Ascending aorta (tissue), 2 donors: ENCODE results near the gene SARNP. TPM values are rescaled to one million over a fixed set of nuclear protein-coding genes. Genes with fewer than 3 reads are reported as not detected.
A peak's percentile ranks its signal among the peaks of the same experiment; 100 is the strongest.

Experiments
- DNase-seq, 2 donors: peaks; one replicate each; pipeline ENCODE4 v3.0.0-alpha.2; 2019; ENCODE audit warnings: low spot score in 2 of 2
- H3K27ac ChIP-seq, 2 donors: fragments of 200-600 bp; sonication (generic); one replicate each; pipeline ENCODE4 v1.5.1; 2016 to 2017; ENCODE audit warnings: mild to moderate bottlenecking in 1 of 2
- H3K27me3 ChIP-seq: fragments of 200-600 bp; sonication (generic); one replicate; pipeline ENCODE4 v1.5.1; 2017
- H3K36me3 ChIP-seq, 2 donors: fragments of 200-600 bp; sonication (generic); one replicate each; pipeline ENCODE4 v1.5.1; 2016
- H3K4me1 ChIP-seq, 2 donors: fragments of 200-600 bp; sonication (generic); one replicate each; pipeline ENCODE4 v1.5.1; 2016 to 2017; ENCODE audit warnings: mild to moderate bottlenecking in 1 of 2
- H3K4me3 ChIP-seq, 2 donors: fragments of 200-600 bp; sonication (generic); one replicate each; pipeline ENCODE4 v1.5.1; 2016 to 2017; ENCODE audit warnings: mild to moderate bottlenecking in 1 of 2
- H3K9me3 ChIP-seq, 2 donors: fragments of 200-600 bp; sonication (generic); one replicate each; pipeline ENCODE4 v1.5.1; 2016
- CTCF ChIP-seq, 3 experiments: fragments of 200-600 bp in 2 of 3; fragments of 450-650 bp in 1 of 3; sonication (generic) in 2 of 3; IDR thresholded peaks; one replicate each; pipeline ENCODE4 v1.5.1; 2016 to 2019; ENCODE audit warnings: antibody characterized with exemption in 3 of 3, mild to moderate bottlenecking in 1 of 3, moderate library complexity in 1 of 3
- intact Hi-C: fragments of 100-400 bp; cut with DNase I; formaldehyde crosslinking; loops from one replicate; pipeline ENCODE4 v1.15.1; 2023
- total RNA-seq: library from RNA; depleted of rRNA; stranded (reverse); fragments of >200 nt; gene quantifications from one replicate; pipeline ENCODE4 v1.1.0, GENCODE V29; 2016

Gene SARNP
- total RNA-seq, 1 donor from 2014 or later = 13.4 TPM

DNA sequence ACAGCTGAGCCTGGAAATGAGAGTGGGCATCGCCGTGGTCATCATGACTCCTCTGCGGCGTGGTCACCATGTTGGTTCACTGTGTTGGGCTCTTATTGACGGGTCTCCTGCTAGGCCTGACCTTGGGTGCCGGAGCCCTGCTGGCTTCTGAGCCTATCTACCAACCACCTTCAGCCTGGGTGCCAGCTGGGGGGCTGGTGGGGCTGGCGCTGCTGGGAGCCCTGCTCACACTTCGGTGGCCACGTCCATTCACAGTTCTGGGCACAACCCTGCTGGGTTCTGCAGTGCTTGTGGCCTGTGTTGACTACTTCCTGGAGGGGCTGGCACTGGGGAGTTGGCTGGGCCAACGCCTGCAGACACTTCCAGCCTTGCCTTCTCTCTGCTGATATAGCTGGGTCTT, 15.5 kb upstream of the SARNP start:
- H3K4me3 ChIP-seq = no peak overlapping the region
- TF ChIP-seq CTCF (IDR thresholded peaks at IDR 0.05) = no peak

DNA sequence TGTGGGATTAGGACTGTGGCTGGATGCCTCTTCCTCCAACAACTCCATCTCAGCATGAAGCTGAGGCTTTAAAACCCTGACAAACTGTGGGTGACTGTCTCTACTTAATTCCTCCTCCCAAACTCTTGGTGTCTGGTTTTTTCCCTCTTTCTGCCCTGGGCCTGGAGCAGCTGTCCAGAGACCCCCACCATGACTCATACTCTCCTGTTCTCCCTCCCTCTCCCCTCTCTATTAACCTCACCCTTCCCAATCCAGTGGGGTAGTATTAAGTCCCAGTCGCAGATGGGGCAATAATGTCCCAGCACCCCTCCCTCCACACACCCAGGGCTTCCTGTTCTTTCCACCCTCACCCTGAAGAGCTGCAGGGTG, 13.9 kb upstream of the SARNP start:
- H3K9me3 ChIP-seq = no peaks in the 10 kb centered on the region
- intact Hi-C loops = no loop called here
- peaks cover 2 to 4% of the 10 kb centered on the region in 2 donors for H3K36me3 ChIP-seq
- peaks cover 8 to 26% of the 10 kb centered on the region in 2 donors for H3K4me1 ChIP-seq
- H3K27ac ChIP-seq = peak overlapping the region; percentile 92 to 99
- DNase-seq = no peak
- H3K27me3 ChIP-seq = no peaks in the 10 kb centered on the region
- peak overlapping the region; percentile 75 to 99 for H3K4me3 ChIP-seq
- no peak for TF ChIP-seq CTCF (IDR thresholded peaks at IDR 0.05)

More for the DNA sequence above, 15.5 kb upstream of the SARNP start:
- no peaks in the 10 kb centered on the region for H3K9me3 ChIP-seq
- H3K4me1 ChIP-seq = peaks cover 5 to 15% of the 10 kb centered on the region in 2 donors
- H3K27ac ChIP-seq = peak overlapping the region in 1 of 2 donors; percentile 11
- H3K27me3 ChIP-seq = no peaks in the 10 kb centered on the region
- intact Hi-C loops = no loop called here
- peaks cover 2 to 14% of the 10 kb centered on the region in 2 donors for H3K36me3 ChIP-seq
- DNase-seq = no peak

GRCh38 chr12:55830601-55831446, 13.3 kb upstream of the SARNP start:
- Histone ChIP-seq H3K27me3 (no peaks in the 10 kb centered on the region), H3K4me3 (peak overlapping the region; percentile 75 to 99), H3K9me3 (no peaks in the 10 kb centered on the region), H3K4me1 (peaks cover 8 to 29% of the 10 kb centered on the region in 2 donors), H3K27ac (peak overlapping the region; percentile 92 to 99), H3K36me3 (peaks cover under 1 to 2% of the 10 kb centered on the region in 2 donors)
- no peak for TF ChIP-seq CTCF (IDR thresholded peaks at IDR 0.05)
- DNase-seq = peak in 1 of 2 donors; percentile 89
- intact Hi-C loops = loop anchor here (1.0 kb wide), 1 partner anchor 16 kb away; no protein-coding TSS in a partner anchor

DNA sequence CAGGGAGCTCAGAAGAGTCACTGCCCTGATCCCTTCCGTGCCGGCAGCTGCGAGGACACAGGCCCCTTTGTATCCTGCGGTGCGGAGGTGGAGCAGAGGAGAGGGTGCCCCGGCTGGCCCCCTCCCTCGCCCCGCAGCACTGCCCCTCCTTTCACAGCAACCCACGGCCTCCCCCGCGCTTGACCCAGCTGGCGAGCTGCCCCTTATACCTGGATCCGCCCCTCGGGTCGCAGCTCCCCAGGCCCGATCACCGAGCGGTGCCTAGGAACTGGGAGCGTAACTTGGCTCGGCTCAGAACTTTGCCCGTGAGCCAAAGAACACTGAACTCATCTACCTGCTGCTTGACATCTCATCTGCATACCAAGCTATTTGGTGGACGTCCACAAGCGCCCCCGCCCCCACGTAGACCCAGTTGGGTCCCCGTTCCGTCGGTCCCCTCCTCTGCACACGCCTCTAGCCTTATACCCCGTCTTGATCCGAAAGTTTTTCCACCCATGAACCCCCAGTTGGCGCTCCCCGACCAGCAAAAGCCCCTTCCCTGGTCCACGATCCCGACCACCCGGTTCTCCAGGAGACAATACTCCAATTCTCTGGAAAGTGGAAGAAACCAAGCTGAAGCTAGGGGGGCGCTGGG, 12.6 kb upstream of the SARNP start:
- Histone ChIP-seq H3K36me3 (no peaks in the 10 kb centered on the region), H3K9me3 (no peaks in the 10 kb centered on the region), H3K4me1 (peaks cover 8 to 32% of the 10 kb centered on the region in 2 donors), H3K27ac (peak overlapping the region; percentile 92 to 99), H3K4me3 (peak overlapping the region; percentile 75 to 99), H3K27me3 (no peaks in the 10 kb centered on the region)
- DNase-seq = peak in 1 of 2 donors; percentile 81
- TF ChIP-seq CTCF (IDR thresholded peaks at IDR 0.05) = no peak
- intact Hi-C loops = loop anchor here (1.0 kb wide), 3 partner anchors 12 to 97 kb away; partner anchors contain the start of genes ORMDL2 and PYM1

DNA sequence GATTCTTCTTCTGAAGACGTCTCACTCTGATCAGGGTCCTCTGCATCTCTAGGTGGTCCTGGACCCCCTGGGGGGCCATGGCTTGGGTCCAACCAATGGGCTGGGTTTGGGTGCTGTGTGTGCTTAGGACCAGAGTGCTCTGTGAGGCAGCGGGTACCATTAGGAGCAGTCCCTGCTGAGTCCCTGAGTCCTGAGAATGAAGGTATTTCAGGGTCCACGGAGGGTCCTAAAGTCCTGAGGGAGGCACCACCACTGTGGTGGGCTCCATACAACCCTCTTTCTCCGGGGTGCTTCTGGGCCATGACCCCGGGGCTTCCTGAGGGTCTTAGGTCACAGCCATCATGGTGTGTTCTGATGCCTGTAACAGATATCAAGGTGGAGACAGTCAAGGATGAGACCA, 10.8 kb upstream of the SARNP start:
- no peak for TF ChIP-seq CTCF (IDR thresholded peaks at IDR 0.05)
- Histone ChIP-seq H3K27ac (peak overlapping the region; percentile 89 to 93), H3K9me3 (no peaks in the 10 kb centered on the region), H3K36me3 (no peaks in the 10 kb centered on the region), H3K27me3 (no peaks in the 10 kb centered on the region), H3K4me3 (peak overlapping the region; percentile 75 to 99), H3K4me1 (peaks cover 8 to 32% of the 10 kb centered on the region in 2 donors)
- peak in 1 of 2 donors; percentile 59 for DNase-seq
- intact Hi-C loops = no loop called here
